Prostate gland (tissue), 2 donors: ENCODE data around the gene CCDC63.

Experiments used
- CTCF ChIP-seq, 4 experiments: fragments of 200-600 bp in 2 of 4; fragments of 450-650 bp in 2 of 4; sonication (generic) in 2 of 4; IDR thresholded peaks; 1 replicate in 3 of 4; 2 replicates in 1 of 4; pipeline ENCODE4 v1.5.1; 2016 to 2019; ENCODE audit warnings: antibody characterized with exemption in 4 of 4, mild to moderate bottlenecking in 2 of 4, moderate library complexity in 2 of 4
- POLR2A ChIP-seq: fragments of 450-650 bp; IDR thresholded peaks from one replicate; pipeline ENCODE4 v1.6.1; 2016; ENCODE audit warnings: antibody characterized with exemption, mild to moderate bottlenecking
- POLR2AphosphoS5 ChIP-seq: sonication (generic); formaldehyde crosslinking; IDR thresholded peaks from one replicate; pipeline ENCODE4 v1.6.1; 2017; ENCODE audit warnings: antibody characterized with exemption

- no peak for TF ChIP-seq POLR2AphosphoS5
- peak in 1 of 4 experiments; percentile 7 for TF ChIP-seq CTCF (IDR thresholded peaks at IDR 0.05)
- no peak for TF ChIP-seq POLR2A
Measured at GRCh38 chr12:110888256-110888991, 41.6 kb downstream of the CCDC63 start.
